Measurements from ENCODE around the gene ARID5A.

Gene ARID5A

DNA sequence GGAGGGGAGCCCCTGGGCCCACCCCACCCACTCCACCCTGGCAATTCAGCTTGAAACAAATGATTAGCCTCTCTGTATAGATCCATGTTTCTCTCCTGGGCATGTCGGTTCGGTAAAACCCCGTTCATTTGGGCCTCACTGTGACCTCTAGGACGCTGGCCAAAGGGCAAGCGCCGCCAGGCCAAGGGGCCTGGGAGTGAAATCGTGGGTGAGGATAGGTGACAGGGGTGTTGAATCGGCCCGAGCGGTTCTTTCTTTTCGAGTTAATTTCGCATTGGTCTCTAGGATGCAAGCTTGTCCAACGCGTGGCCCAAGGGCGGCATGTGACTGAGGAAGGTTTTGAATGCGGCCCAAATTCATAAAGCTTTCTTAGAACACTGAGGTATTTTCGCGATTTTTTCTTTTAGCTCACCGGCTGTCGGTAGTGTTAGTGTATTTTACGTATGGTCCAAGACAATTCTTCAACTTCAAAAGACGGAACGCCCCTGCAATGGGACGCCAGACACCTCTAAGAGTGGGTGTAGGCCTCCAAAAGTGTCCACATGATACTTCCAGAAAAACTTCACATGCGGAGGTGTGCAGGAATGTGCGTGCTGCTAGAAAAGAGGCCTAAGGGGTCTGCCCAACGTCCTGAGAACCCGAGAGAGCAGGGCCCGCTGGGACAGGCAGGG, 9.8 kb upstream of the ARID5A start:
- DNase-seq (ENCODE audit: low read depth in 3 of 3, low spot score in 1 of 3) = no peak

DNA sequence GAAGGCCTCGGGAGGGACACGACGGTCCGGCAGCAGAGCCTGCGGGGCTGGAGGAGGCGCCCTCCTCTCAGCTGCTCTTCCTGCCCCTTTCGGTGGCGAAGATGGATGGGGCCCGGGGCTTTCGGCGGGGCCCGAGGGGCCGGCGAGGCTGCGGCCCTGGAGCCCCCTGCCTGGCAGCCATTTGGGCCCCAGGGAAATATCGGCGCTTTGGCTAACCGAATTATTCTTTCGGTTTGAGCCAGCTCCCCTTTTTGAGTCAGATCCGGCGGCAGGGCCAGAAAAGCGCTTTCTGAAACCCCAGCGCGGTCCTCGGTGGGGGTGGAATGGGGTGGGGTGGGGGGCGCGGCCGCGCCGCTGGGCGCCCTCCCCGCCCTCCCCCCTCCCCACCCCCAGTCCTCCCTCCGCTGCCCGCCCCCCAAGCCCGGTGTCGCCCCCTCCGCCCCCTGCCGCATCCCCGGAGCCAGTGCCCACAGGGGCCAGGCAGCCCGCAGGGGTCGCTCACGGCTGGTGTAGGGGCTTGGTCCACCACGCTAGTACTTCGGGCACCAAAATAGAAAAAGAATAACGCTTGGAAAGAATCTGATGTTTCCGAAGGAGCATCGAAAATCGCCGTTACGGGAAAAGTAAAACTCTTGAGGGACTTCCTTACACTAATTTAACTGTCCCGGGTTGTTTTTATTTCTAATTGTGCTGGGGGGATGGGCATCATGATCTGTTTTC, 9.1 kb upstream of the ARID5A start:
- peak in 1 of 3 donors; percentile 54 for DNase-seq (ENCODE audit: low read depth in 3 of 3, low spot score in 1 of 3)

- peak in 1 of 3 donors; percentile 59 for DNase-seq (ENCODE audit: low read depth in 3 of 3, low spot score in 1 of 3)
Observed at GRCh38 chr2:96528006-96528699, 8.4 kb upstream of the ARID5A start.

GRCh38 chr2:96528700-96529375, 7.7 kb upstream of the ARID5A start:
- no peak for DNase-seq (ENCODE audit: low read depth in 3 of 3, low spot score in 1 of 3)

DNA sequence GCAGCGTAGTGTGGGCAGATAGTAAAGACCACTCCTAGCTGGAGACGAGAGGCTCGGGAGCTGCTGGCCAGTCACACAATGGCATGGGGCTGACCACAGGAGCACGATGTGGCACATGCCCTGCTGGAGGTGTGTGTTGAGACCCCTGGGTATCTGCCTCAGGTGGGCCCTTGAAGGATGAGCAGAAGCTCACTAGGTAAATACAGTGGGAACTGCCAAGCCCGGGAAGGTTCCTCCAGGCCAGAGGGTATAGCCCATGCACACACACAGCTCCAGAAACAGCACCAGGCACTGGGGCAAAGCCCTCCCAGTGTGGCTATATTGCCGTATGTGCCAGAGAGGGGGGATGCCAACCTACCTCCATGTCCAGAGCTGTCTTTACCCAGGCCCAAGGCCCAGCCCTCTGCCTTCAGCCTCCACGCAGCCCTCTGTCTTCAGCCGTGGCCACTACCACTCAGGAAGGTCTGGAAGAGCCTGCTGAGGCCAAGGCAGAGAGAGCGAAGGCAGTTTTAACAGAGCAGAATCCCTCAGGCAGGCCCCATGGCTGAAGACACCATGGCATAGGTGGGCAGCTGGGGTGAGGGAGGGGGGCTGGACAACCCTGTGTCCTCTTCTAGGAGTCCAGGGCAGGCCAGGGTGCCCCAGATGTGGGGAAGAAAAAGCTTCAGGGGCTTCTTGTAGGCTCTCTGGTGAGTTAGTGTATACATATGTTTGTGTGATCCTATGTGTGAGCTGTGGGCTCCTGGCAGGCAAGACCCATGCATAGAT, 7.0 kb upstream of the ARID5A start:
- DNase-seq (ENCODE audit: low read depth in 3 of 3, low spot score in 1 of 3) = no peak

DNA sequence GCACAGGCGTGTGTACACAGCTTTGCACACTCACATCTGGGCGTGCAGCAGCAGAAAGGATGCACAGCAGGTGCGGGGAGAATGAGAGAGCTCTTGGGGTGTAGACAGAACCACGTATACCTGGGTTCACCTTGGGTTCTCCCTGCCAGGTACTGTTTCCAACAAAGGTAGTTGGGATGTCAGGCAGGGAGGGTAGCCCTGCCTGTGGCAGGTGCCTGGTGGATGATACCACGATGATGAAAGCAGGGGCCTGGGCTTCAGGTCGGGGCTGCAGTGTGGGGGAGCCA, 6.5 kb upstream of the ARID5A start:
- DNase-seq (ENCODE audit: low read depth in 3 of 3, low spot score in 1 of 3) = no peak

DNA sequence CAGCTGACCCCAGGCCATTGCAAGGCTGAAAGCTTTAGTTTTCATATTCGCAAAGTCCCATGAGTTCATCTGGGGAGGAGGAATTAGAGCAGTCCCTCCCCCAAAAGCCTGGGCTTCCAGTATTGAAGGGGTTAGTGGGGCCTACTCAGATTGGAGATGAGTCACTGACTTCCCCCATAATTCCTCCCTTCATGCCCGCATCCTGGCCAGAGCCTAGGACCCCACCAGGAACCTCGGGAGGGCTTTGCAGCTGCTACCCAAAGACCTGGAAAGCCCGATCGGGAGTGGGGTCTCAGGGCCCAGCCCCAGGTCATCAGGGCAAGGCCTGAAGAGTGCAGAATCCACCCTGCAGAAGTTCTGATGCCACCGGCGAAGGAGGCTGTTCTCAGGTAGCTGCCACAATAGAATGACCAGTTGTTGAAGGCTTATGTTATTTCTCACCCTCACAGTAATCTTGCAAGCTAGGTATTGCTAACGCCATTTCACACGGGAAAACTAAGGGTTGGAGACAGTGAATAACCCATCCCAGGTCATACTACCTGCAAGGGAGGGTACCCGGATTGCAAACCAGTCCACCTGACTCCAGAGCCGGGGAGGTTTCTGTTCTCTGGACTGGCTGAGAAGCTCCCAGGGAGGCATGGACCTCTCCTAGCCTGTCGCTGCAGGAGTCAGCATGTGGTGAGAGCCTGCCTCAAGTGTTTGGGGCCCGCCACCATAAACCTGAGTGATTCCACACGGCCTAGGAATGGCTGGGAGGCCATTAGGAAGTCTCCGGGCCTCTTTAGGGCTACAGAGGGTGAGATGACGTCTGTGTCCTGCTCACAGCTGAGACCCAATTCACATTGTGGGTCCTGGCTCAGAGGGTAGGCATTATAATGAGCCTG, 5.8 kb upstream of the ARID5A start:
- no peak for DNase-seq (ENCODE audit: low read depth in 3 of 3, low spot score in 1 of 3)

DNA sequence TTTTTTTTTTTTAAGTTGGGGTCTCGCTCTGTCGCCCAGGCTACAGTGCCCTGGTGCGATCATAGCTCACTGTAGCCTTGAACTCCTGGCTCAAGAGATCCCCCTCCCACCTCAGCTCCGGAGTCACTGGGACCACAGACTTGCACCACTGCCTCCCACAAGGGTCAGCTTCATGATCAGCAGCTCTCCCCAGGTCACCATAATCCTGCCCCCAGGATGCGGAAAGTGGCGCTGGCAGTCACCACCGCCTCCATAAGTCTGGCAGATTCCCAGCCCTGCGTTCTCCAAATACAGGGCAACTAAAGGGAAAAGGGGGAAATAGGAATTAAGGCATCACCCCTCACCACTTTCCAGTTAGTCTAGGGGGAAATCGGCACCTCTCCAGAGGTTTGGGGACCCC, 5.2 kb upstream of the ARID5A start:
- DNase-seq (ENCODE audit: low read depth in 3 of 3, low spot score in 1 of 3) = no peak

GRCh38 chr2:96531872-96532505, 4.6 kb upstream of the ARID5A start:
- DNase-seq (ENCODE audit: low read depth in 3 of 3, low spot score in 1 of 3) = peak; percentile 66 to 85 (median 70)

- no peak for DNase-seq (ENCODE audit: low read depth in 3 of 3, low spot score in 1 of 3)
Observed at GRCh38 chr2:96532641-96533291, 3.8 kb upstream of the ARID5A start.

- DNase-seq (ENCODE audit: low read depth in 3 of 3, low spot score in 1 of 3) = no peak
Observed at GRCh38 chr2:96533292-96534073, 3.1 kb upstream of the ARID5A start.

DNA sequence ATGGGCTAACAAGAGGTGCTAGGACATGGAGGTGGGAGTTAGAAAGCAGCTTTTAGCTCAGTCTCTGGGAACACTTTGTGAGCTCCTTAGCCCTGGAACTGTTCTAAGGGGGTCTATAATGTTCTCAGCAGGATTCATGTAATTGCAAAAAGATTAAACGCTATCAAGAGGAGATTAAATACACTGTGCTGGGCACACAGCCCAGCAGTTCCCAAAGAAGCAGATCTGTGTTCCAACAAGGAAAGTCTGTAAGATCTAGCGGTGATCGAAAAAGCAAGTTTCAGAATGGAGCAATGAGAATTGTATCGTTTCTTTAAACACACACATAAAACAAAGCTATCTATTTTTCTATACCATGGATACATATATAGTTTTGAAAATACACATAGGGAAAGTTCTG, 2.4 kb upstream of the ARID5A start:
- DNase-seq (ENCODE audit: low read depth in 3 of 3, low spot score in 1 of 3) = no peak

DNA sequence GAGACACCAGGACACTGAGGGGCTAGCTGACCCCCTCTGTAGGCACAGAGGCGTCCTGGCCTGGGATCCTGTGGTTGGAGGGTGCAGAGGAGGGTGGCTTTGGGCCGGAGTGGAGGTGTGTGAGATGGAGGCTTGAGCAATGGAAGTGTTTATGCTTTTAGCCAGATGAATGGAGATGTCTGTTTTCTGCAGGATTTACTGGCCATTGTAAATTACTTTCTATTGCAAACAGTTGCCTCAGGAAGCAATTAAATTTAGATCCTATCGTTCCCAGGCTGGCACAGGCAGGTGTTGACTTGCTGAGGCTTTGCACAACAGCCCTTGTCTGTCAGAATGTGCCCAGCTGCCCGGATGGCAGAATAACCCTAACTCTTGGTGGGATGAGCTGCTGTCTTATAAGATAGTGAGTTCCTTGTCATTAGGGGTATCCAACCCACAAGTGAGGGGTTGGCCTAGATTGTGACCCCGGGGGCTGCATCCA, 1.8 kb upstream of the ARID5A start:
- no peak for DNase-seq (ENCODE audit: low read depth in 3 of 3, low spot score in 1 of 3)

DNA sequence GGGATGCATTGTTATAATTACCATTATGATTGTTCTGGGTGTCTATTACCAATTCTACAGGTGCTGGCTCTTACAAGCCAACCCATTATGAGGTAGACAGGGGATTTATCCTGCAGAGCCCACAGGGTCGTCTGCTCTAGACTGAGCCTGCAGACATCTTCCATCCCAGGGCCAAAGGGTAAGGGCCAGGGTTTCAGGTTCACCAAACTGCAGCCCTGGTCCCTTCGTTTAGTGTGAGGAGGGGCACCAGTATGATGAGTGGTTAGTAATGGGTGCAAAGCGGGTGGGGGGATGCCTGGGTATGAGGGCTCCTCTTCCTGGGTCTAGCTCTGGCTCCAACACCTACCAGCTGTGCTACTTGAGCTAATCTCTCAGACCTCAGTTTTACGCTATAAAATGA, 1.2 kb upstream of the ARID5A start:
- DNase-seq (ENCODE audit: low read depth in 3 of 3, low spot score in 1 of 3) = no peak

GRCh38 chr2:96537066-96537733, 648 bp downstream of the ARID5A start:
- peak; percentile 60 to 67 (median 63) for DNase-seq (ENCODE audit: low read depth in 3 of 3, low spot score in 1 of 3)

GRCh38 chr2:96537734-96538486, 1.4 kb downstream of the ARID5A start:
- no peak for DNase-seq (ENCODE audit: low read depth in 3 of 3, low spot score in 1 of 3)
